Measurements from ENCODE around the gene CETN3.

DNA sequence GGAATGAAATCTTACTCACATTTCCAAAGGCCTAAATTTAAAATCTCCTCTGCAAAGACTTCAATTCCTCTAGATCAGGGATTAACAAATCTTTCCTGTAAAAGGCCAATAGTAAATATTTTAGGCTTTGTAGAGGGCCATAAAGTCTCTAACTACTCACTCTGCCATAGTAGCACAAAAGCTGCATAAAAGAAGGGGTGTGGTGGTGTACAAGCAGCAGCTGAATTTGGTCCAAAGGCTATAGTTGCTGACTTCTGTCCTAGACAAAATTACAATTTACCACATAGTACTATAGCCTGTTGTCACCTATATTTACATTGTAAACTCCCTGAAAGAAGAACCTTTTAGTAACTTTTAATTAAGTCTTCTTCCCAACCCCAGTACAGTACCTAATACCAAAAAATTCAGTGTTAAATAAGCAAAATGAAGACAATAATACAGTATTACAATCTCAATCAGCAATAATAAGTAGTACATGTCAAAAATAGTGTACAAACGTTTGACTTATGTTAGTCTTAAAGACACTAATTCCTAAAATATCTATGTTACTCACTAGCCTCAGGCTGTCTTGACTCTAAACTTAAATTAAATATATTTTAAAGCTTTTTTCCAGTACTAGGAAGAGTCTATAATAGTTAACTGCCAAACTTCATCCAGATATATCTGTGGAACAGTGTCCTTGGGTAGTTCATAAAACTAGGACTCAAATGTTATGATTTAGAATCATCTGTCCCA, 6.9 kb downstream of the CETN3 start:
- TF ChIP-seq EZH2 (IDR thresholded peaks at IDR 0.05; ENCODE audit: insufficient read depth, poor library complexity, severe bottlenecking) = no peak
- no peak for TF ChIP-seq EZH2phosphoT487 (IDR thresholded peaks at IDR 0.05; ENCODE audit: insufficient read depth, low read depth)
